SK-N-SH (cell line): ENCODE data around the gene ILF3. TPM values are rescaled to one million over a fixed set of nuclear protein-coding genes. Genes with fewer than 3 reads are reported as not detected.

Source experiments
- CTCF ChIA-PET: fragments of 300-600, 350-600 bp; formaldehyde crosslinking; extraction: SDS; loops from one replicate; lab custom pipeline; 2021; lab: Yijun Ruan, JAX
- POLR2A ChIA-PET: fragments of 350-600 bp; sonication (Branson Sonifier 250); formaldehyde crosslinking; extraction: SDS; loops from one replicate; lab custom pipeline; 2020; ENCODE audit warnings: antibody characterized with exemption, inconsistent platforms; lab: Yijun Ruan, JAX
- DNase-seq: peaks from one replicate; pipeline ENCODE4 v3.0.0; 2012
- H2AFZ ChIP-seq: fragments of 200-600 bp; sonication (generic); 2 replicates; pipeline ENCODE4 v1.8.1; 2016; ENCODE audit warnings: antibody characterized with exemption, mild to moderate bottlenecking, low read depth
- H3F3A ChIP-seq: fragments of 200-600 bp; sonication (generic); replicated peaks from 2 replicates; pipeline ENCODE3; 2016; ENCODE audit warnings: antibody characterized with exemption, mild to moderate bottlenecking; ENCODE audit not compliant: insufficient read depth
- H3K27ac ChIP-seq, 2 experiments: fragments of 200-500 bp in 1 of 2; fragments of 200-600 bp in 1 of 2; sonication (Bioruptor generic) in 1 of 2; sonication (generic), shearing (Covaris generic) in 1 of 2; 2 replicates each; pipeline versions ENCODE4 v1.5.1 to v1.6.1; 2014 to 2016; ENCODE audit warnings: low read depth in 2 of 2, inconsistent platforms in 1 of 2, low read length in 1 of 2, mild to moderate bottlenecking in 1 of 2, mixed read lengths in 1 of 2
- H3K27me3 ChIP-seq: fragments of 200-600 bp; sonication (generic), shearing (Covaris generic); 2 replicates; pipeline ENCODE4 v1.6.1; 2016; ENCODE audit warnings: mixed run types; ENCODE audit not compliant: insufficient read depth
- H3K36me3 ChIP-seq, 2 experiments: fragments of 200-500 bp in 1 of 2; fragments of 200-600 bp in 1 of 2; sonication (Bioruptor generic) in 1 of 2; sonication (generic) in 1 of 2; replicated peaks in 1 of 2; 2 replicates each; pipeline versions ENCODE3 to v1.5.1; 2014 to 2016; ENCODE audit warnings: low read length in 1 of 2, mild to moderate bottlenecking in 1 of 2; ENCODE audit not compliant: insufficient read depth in 2 of 2, control insufficient read depth in 1 of 2
- H3K4me1 ChIP-seq, 2 experiments: fragments of 200-500 bp in 1 of 2; fragments of 200-600 bp in 1 of 2; sonication (Bioruptor generic) in 1 of 2; sonication (generic), shearing (Covaris generic) in 1 of 2; 2 replicates each; pipeline versions ENCODE4 v1.5.1 to v1.6.1; 2014 to 2016; ENCODE audit warnings: low read depth in 1 of 2, low read length in 1 of 2, mixed run types in 1 of 2; ENCODE audit not compliant: insufficient read depth in 2 of 2, control insufficient read depth in 1 of 2
- H3K4me2 ChIP-seq: fragments of 200-600 bp; sonication (generic), shearing (Covaris generic); 2 replicates; pipeline ENCODE4 v1.6.1; 2017; ENCODE audit warnings: mixed run types
- H3K4me3 ChIP-seq, 2 experiments: fragments of 200-500 bp in 1 of 2; fragments of 200-600 bp in 1 of 2; sonication (Bioruptor generic) in 1 of 2; sonication (generic), shearing (Covaris generic) in 1 of 2; 2 replicates each; pipeline versions ENCODE4 v1.5.1 to v1.8.1; 2014 to 2016; ENCODE audit warnings: low read depth in 2 of 2, inconsistent platforms in 1 of 2, low read length in 1 of 2, mild to moderate bottlenecking in 1 of 2, mixed read lengths in 1 of 2, moderate library complexity in 1 of 2
- H3K79me2 ChIP-seq: fragments of 200-600 bp; sonication (generic); 2 replicates; pipeline ENCODE4 v1.8.1; 2017; ENCODE audit warnings: mild to moderate bottlenecking; ENCODE audit not compliant: insufficient read depth
- H3K9ac ChIP-seq: fragments of 200-600 bp; sonication (generic); 2 replicates; pipeline ENCODE4 v1.6.1; 2017; ENCODE audit warnings: mixed run types
- H3K9me2 ChIP-seq: fragments of 200-600 bp; sonication (generic); 2 replicates; pipeline ENCODE4 v1.6.1; 2017; ENCODE audit warnings: mixed run types
- H3K9me3 ChIP-seq: fragments of 200-600 bp; sonication (generic); 2 replicates; pipeline ENCODE4 v1.6.1; 2017; ENCODE audit warnings: mixed run types, mild to moderate bottlenecking, moderate library complexity
- H4K20me1 ChIP-seq: fragments of 200-600 bp; sonication (generic); 2 replicates; pipeline ENCODE4 v1.6.1; 2017; ENCODE audit warnings: mild to moderate bottlenecking, mixed run types; ENCODE audit not compliant: insufficient read depth
- CHD2 ChIP-seq: fragments of 150-350 bp; IDR thresholded peaks from 2 replicates; pipeline ENCODE4 v1.6.1; 2018; ENCODE audit warnings: low read length; ENCODE audit not compliant: partially characterized antibody
- EP300 ChIP-seq, 2 experiments: IDR thresholded peaks; 2 replicates each; pipeline versions ENCODE4 v1.4.0 to v1.6.1; 2012; ENCODE audit warnings: borderline replicate concordance in 1 of 2, low read depth in 1 of 2, low read length in 1 of 2
- FOSL2 ChIP-seq: IDR thresholded peaks from 2 replicates; pipeline ENCODE4 v1.4.0; 2012; ENCODE audit warnings: low read depth, mild to moderate bottlenecking, moderate library complexity, borderline replicate concordance
- FOXM1 ChIP-seq: IDR thresholded peaks from 2 replicates; pipeline ENCODE4 v1.4.0; 2012; ENCODE audit warnings: low read depth, mild to moderate bottlenecking
- JUND ChIP-seq: IDR thresholded peaks from 2 replicates; pipeline ENCODE4 v1.4.0; 2012
- MAX ChIP-seq: IDR thresholded peaks from 2 replicates; pipeline ENCODE4 v1.4.0; 2012; ENCODE audit warnings: low read depth
- REST ChIP-seq: IDR thresholded peaks from 2 replicates; pipeline ENCODE4 v1.6.1; 2012; ENCODE audit warnings: mild to moderate bottlenecking, low read depth, low read length, moderate library complexity
- RFX5 ChIP-seq: IDR thresholded peaks from 2 replicates; pipeline ENCODE4 v1.6.1; 2012; ENCODE audit warnings: mild to moderate bottlenecking, improper control_type of control experiment, low read length
- SMC3 ChIP-seq: IDR thresholded peaks from 2 replicates; pipeline ENCODE4 v1.6.1; 2012; ENCODE audit warnings: low read depth, low read length, improper control_type of control experiment
- TCF12 ChIP-seq: IDR thresholded peaks from 2 replicates; pipeline ENCODE4 v1.4.0; 2012
- TEAD4 ChIP-seq: IDR thresholded peaks from 2 replicates; pipeline ENCODE4 v1.4.0; 2012; ENCODE audit warnings: mild to moderate bottlenecking, borderline replicate concordance; ENCODE audit not compliant: insufficient read depth
- YY1 ChIP-seq: IDR thresholded peaks from 2 replicates; pipeline ENCODE4 v1.4.0; 2012; ENCODE audit warnings: low read depth, mild to moderate bottlenecking
- WGBS: methylation state at CpG from one replicate; pipeline ENCODE4 v1.1.6; 2017; ENCODE audit warnings: low lambda C conversion rate; 5-methylcytosine and 5-hydroxymethylcytosine counted together
- polyA plus RNA-seq, 3 experiments: library from polyadenylated mRNA; depleted of rRNA; stranded (reverse); fragments of >200 nt; gene quantifications; 2 replicates each; pipeline ENCODE4 v1.2.3, GENCODE V29; 2012
- TF ChIP-seq, protein P1 (sequence below): fragments of 150-350 bp; IDR thresholded peaks from 2 replicates; pipeline ENCODE4 v1.6.1; 2017; ENCODE audit warnings: antibody characterized with exemption, low read length, low read depth, borderline replicate concordance

The ILF3 gene
- polyA plus RNA-seq, 1 of the 3 experiments (the other 2 are of a cell fraction): 229 TPM

GRCh38 chr19:10683064-10683426 lies 28.9 kb downstream of the ILF3 start (continued):
- no peak for TF ChIP-seq EP300 (IDR thresholded peaks at IDR 0.05; ENCODE audit: borderline replicate concordance in 1 of 2, low read depth in 1 of 2, low read length in 1 of 2)

GRCh38 chr19:10683582-10683981 lies 29.4 kb downstream of the ILF3 start:
- no peak overlapping the region for H3K4me3 ChIP-seq
- H4K20me1 ChIP-seq: peaks cover 77% of the 10 kb centered on the region
- 88% methylated on average over 11 of the region's 21 CpGs for WGBS
- H3K27me3 ChIP-seq: no peaks in the 10 kb centered on the region
- no peaks in the 10 kb centered on the region for H3F3A ChIP-seq
- H3K4me2 ChIP-seq: no peak overlapping the region
- POLR2A ChIA-PET: no interaction called here
- H2AFZ ChIP-seq: no peak overlapping the region
- no peak overlapping the region for H3K9ac ChIP-seq
- H3K9me2 ChIP-seq: no peaks in the 10 kb centered on the region
- H3K79me2 ChIP-seq: peaks cover 45% of the 10 kb centered on the region
- H3K36me3 ChIP-seq: peaks cover 81 to 99% of the 10 kb centered on the region in 2 experiments
- CTCF ChIA-PET: interaction anchor here (2.3 to 3.1 kb wide), 3 partner anchors 12 to 103 kb away, joined by 7 to 15 read pairs (median 8); no protein-coding TSS in a partner anchor
- no peak overlapping the region for H3K27ac ChIP-seq
- no peaks in the 10 kb centered on the region for H3K4me1 ChIP-seq
- H3K9me3 ChIP-seq: no peaks in the 10 kb centered on the region
- TF ChIP-seq SMC3 (no peak), RFX5 (no peak), YY1 (no peak), TCF12 (no peak), FOSL2 (no peak), MAX (no peak), FOXM1 (no peak), EP300 (IDR thresholded peaks at IDR 0.05; ENCODE audit: borderline replicate concordance in 1 of 2, low read depth in 1 of 2, low read length in 1 of 2) (no peak), JUND (no peak), CHD2 (no peak), REST (no peak), TEAD4 (no peak)
- TF ChIP-seq, protein P1, sequence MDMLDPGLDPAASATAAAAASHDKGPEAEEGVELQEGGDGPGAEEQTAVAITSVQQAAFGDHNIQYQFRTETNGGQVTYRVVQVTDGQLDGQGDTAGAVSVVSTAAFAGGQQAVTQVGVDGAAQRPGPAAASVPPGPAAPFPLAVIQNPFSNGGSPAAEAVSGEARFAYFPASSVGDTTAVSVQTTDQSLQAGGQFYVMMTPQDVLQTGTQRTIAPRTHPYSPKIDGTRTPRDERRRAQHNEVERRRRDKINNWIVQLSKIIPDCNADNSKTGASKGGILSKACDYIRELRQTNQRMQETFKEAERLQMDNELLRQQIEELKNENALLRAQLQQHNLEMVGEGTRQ: no peak
- TF ChIP-seq, all 33 proteins: peak for 0
- DNase-seq: no peak
